Left renal pelvis (tissue), 4 donors: ENCODE results near the gene NLRP6. TPM values are rescaled to one million over a fixed set of nuclear protein-coding genes. Genes with fewer than 3 reads are reported as not detected.
"Not testable (repeated sequence)": the region's sequence is repeated elsewhere in the genome, so short reads cannot be mapped to it uniquely, and the experiment has no call there.

Experiments
- DNase-seq, 4 donors: peaks; one replicate each; pipeline ENCODE4 v3.0.0-alpha.2; 2013; ENCODE audit warnings: low read depth in 4 of 4, low spot score in 3 of 4
- polyA plus RNA-seq, 4 donors: library from polyadenylated mRNA; unstranded; fragments of 120-200 nt; gene quantifications; one replicate each; pipeline ENCODE4 v1.2.1, GENCODE V29; 2013; ENCODE audit not compliant: insufficient read length in 4 of 4

NLRP6 gene
- polyA plus RNA-seq, 4 donors: 0.04 to 0.50 (median 0.22) TPM

DNA sequence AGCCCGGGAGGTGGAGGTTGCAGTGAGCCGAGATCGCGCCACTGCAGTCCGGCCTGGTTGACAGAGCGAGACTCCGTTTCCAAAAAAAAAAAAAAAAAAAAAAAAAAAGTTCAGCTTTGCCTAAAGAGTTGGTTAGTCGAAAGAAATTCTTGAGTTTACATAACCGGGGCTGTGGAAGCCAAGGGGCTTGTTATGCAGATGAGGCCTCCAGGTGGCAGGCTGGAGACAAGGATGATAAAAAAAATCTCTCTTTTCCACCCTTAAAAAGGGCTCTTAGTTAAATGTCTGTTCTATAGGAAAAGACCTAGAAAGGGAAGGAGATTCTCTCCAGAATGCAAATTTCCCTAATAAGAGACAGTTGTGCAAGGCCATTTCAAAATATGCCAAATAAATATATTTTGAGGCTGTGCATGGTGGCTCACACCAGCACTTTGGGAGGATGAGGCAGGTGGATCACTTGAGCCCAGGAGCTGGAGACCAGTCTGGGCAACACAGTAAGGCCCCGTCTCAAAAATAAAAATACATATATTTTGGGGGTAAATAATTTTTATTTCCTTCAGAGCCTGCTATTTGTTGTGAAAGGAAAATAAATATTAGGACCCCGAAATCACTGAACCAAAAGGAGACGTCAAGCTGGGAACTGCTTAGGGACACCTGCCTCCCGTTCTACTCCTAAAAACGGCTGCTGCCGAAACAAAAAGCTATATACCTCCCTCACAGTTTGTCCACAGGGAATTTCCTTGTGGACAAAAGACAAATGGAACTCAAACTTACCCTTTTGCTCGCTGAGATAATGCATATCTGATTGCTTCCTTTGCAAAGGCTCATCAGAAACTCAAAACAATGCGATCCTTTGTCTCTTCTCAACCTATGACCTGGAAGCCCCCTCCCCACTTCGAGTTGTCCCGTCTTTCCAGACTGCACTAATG, 27.0 kb downstream of the NLRP6 start:
- peak in 2 of 4 donors; percentile 65 to 67 for DNase-seq

DNA sequence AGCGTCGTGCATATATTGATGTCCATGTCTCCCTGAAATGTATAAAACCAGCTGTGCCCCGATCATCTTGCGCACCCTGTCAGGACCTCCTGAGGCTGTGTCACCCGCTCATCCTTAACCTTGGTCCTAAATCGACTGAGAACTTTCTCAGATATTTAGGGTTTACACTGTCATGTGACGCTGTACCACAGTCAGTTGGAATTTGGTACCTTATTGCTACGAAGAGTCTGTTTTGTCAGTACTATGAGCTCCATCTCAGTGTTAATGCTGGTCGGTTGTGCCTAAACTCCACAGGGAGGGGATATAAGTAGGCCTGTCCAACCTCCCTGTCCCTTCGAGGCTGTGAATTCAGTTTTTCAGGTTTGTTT, 27.6 kb downstream of the NLRP6 start:
- DNase-seq: no peak

DNA sequence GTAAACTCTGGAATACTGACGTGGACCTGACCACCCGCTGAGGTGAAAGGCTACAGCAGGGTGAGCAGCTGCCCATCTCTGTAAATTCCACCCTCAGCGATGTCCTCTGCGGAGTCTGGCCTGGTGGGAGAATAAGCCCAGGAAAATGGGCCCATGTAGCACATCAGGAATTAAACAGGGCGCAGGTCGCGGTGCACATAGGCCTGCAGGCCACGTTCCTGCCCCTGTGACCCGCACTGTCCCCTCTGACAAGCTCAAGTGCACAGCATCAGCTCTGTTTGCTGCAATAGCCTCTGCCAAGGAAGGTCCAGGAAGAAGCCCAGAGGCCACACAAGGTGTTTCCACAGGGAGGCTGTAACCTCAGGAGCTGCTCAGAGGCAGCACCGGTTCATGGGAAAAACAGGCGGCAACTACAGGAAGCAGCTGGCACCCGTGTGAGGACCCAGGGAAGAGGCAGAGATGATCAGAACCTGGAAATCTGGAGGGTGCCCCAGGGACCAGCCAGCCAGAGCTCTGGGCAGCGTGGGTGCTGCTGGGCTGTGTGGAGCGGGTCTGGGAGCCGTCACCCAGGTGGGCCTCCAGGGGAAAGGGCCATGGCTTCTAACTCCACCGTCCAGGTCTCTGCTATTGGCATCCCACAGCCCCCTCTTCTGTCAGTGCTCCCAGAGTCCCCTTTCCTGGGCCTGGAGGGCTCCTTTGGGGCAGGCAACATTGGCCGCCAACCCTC, 28.6 kb downstream of the NLRP6 start:
- no peak for DNase-seq

DNA sequence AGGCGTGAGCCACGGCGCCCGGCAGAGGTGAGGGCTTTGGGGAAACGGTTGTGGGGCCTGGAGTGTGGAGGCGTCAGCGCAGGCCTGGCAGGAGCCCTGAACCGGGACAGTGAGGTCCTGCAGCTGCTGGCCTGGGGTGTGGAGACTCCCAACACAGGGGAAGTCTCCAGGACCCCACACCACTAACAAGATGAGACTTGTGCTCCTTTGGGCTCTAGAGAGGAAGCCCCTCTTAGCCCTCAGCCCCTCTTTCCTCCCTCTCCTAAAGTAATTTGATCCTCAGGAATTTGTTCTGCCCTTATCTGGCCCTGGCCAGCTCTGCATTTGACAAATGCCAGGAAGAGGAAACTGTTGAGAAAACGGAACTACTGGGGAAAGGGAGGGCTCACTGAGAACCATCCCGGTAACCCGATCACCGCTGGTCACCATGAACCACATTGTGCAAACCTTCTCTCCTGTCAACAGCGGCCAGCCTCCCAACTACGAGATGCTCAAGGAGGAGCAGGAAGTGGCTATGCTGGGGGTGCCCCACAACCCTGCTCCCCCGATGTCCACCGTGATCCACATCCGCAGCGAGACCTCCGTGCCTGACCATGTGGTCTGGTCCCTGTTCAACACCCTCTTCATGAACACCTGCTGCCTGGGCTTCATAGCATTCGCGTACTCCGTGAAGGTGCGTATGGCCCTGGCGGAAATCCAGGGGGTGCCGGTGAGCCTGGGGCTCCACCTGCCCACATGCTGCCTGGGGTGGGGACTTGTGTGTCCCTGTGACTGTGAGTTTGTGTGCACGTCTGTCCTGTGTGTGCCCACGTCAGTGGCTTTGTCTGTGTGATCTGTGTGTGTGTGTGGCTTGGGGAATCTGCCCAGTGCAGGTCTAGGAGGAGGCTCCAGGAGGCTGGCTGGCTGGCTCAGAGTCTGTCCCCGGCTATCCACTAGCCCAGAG, 29.8 kb downstream of the NLRP6 start, which contains the start of gene IFITM2:
Gene IFITM2 (plus strand): TSS at position 51 of the 943 bp plus-strand sequence. CDS start 377 bp downstream, at position 428.
- DNase-seq: peak in 1 of 4 donors; percentile 83

- not testable (repeated sequence) for DNase-seq
Measured at GRCh38 chr11:308740-309665, 30.8 kb downstream of the NLRP6 start.

- not testable (repeated sequence) for DNase-seq
Measured at GRCh38 chr11:309979-310572, 31.9 kb downstream of the NLRP6 start.

DNA sequence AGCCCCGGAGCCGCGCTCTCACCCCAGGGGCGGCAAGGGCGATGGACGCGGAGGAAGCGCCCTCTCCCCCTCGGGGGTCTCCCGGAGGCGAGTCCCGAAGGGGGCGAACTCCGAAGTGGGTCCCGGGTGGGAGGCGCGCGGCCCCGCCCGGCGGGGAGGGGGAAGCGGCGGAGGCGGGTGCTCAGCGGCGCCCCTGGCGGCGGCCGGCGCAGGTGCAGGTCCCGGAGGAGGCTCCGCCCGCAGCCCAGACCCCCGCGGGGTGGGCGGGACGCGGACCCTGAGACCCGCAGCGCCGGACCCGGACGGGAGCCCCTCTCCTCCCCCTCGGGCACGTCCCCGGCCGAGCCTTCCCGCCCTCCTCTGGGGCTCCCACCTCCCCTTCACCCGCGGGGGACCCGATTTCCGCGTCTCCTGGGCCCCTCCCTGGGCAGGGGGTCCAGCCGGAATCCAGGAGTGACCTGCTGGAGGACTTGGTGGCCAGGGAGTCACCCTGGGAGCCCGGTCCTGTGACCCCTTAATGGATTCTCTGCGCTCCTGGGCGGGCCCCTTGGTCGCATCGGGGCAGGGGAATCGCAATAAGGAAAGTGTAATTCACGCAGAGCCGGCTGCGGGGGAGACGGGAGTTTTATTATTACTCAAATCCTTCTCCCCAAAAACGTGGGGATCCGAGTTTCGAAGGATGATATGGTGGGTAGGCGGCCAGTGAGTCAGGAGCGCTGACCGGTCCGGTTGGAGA, 33.0 kb downstream of the NLRP6 start:
- not testable (repeated sequence) for DNase-seq

GRCh38 chr11:312092-312816, 34.0 kb downstream of the NLRP6 start:
- DNase-seq: no peak

DNA sequence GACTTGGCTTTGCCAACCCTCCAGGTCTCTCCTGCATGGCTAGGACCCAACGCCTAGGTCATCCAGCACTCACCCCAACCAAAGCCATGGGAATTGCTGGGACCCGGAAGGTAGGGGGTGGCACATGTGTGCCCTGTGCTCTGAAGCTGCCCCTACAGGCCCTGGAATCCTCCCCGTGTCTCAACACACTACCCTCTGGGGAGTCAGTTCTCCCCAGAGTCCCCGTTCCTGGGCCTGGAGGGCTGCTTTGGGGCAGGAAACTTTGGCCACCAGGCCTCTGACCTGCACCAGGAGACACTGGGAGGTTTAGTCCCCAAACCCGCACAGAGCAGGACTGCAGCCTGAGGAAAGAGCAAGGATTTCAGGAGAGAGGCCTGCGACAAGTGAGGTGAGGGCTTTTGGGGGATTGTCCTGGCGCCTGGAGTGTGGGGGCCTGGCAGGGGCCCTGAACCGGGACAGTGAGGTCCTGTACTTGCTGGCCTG, 35.1 kb downstream of the NLRP6 start:
- no peak for DNase-seq

DNA sequence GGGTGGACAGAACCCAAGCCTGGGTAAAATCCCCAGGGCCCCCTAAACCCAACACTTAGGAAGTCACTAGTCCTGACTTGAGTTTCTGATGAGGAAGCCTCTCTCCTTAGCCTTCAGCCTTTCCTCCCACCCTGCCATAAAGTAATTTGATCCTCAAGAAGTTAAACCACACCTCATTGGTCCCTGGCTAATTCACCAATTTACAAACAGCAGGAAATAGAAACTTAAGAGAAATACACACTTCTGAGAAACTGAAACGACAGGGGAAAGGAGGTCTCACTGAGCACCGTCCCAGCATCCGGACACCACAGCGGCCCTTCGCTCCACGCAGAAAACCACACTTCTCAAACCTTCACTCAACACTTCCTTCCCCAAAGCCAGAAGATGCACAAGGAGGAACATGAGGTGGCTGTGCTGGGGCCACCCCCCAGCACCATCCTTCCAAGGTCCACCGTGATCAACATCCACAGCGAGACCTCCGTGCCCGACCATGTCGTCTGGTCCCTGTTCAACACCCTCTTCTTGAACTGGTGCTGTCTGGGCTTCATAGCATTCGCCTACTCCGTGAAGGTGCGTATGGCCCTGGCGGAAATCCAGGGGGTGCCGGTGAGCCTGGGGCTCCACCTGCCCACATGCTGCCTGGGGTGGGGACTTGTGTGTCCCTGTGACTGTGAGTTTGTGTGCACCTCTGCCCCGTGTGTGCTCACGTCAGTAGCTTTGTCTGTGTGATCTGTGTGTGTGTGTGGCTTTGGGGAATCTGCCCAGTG, 35.8 kb downstream of the NLRP6 start, which contains the start of gene IFITM1:
Gene IFITM1 (plus strand): TSS at position 254 of the 767 bp plus-strand sequence. CDS start 131 bp downstream, at position 385.
- DNase-seq: peak in 1 of 4 donors; percentile 66

GRCh38 chr11:314554-314875, 36.3 kb downstream of the NLRP6 start:
- not testable (repeated sequence) for DNase-seq

- no peak for DNase-seq
Measured at GRCh38 chr11:315051-315481, 36.9 kb downstream of the NLRP6 start.

GRCh38 chr11:315516-315994, 37.3 kb downstream of the NLRP6 start:
- DNase-seq: no peak

DNA sequence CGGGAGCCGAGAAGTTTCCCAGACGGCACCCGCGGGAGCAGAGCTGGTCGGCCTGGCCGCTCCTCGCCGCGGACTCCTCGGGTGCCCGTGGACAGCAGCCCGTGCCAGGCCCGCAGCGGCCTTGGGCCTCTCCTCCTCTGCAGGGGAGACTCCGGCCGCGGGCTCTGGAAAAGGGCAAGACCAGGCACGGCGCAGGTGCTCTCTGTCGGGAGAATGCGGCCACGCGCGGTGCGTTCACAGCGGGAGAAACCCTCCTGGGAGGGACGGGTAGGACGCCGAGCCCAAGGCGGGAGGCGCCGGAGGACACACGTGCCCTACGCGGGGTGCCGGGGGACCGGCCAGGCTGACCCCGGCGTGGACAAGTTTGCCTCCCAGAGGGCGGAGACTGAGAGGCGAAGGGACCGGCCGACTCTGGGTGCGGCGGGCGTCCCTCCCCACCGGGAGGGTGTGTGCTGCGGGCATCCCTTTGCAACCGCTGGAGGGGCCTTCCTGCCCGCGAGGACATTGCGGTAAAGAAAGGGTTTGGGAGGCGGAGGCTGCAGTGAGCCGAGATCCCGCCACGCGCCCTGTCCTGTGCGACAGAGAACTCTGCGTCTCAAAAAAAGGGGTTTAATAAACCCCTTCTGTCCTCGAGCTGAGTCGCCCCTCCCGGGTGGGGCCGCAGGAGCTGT, 38.0 kb downstream of the NLRP6 start:
- DNase-seq: no peak

DNA sequence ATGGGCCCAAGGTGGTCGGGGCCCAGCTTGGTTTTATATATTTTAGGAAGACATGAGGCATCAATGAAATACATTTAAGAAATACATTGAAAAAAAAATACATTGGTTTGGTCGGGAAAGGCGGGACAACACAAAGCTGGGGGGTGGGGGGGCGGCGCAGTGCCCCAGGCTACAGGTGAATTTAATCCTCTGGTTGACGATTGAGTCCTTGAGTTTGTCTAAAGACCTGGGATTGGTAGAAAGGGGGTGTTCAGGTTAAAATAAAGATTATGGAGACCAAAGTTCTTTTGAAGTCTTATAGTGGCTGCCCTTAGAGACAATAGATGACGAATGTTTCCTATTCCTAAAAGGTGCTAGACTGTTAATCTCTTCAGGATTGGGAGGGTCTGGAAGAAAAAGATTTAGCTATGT, 38.7 kb downstream of the NLRP6 start:
- DNase-seq: no peak
